Forelimb muscle (tissue), 1 donor: ENCODE results near the gene SGCB. TPM values are rescaled to one million over a fixed set of nuclear protein-coding genes. Genes with fewer than 3 reads are reported as not detected.

Source experiments
- DNase-seq: peaks from one replicate; pipeline ENCODE4 v3.0.0-alpha.2; 2013; ENCODE audit warnings: low read depth
- polyA plus RNA-seq: library from polyadenylated mRNA; unstranded; fragments of 120-200 nt; gene quantifications from one replicate; pipeline ENCODE4 v1.2.1, GENCODE V29; 2013; ENCODE audit not compliant: insufficient read length

Gene SGCB
- polyA plus RNA-seq, 1 donor: 175 TPM

GRCh38 chr4:52019936-52020657, 18.0 kb downstream of the SGCB start, which contains the start of gene LRRC66:
Gene LRRC66 (minus strand): TSS chr4:52020363. CDS start chr4:52017613, 2,750 bp downstream.
- no peak for DNase-seq

- no peak for DNase-seq
These were observed 20.3 kb downstream of the SGCB start for GRCh38 chr4:52017814-52018213.

GRCh38 chr4:52016981-52017380, 21.1 kb downstream of the SGCB start:
- no peak for DNase-seq

- no peak for DNase-seq
These were observed 22.7 kb downstream of the SGCB start for GRCh38 chr4:52015366-52015765.

GRCh38 chr4:52014903-52015302, 23.2 kb downstream of the SGCB start:
- no peak for DNase-seq

- DNase-seq: no peak
These were observed 25.4 kb downstream of the SGCB start for GRCh38 chr4:52012651-52013050.

- no peak for DNase-seq
These were observed 27.1 kb downstream of the SGCB start for GRCh38 chr4:52010986-52011385.

GRCh38 chr4:52006887-52007286, 31.2 kb downstream of the SGCB start:
- DNase-seq: no peak

- no peak for DNase-seq
These were observed 32.4 kb downstream of the SGCB start for GRCh38 chr4:52005604-52006273.

- no peak for DNase-seq
These were observed 33.7 kb downstream of the SGCB start for GRCh38 chr4:52004414-52004813.

- no peak for DNase-seq
These were observed 36.5 kb downstream of the SGCB start for GRCh38 chr4:52001616-52002015.

GRCh38 chr4:51999250-51999649, 38.8 kb downstream of the SGCB start:
- no peak for DNase-seq

GRCh38 chr4:51998837-51999236, 39.3 kb downstream of the SGCB start:
- no peak for DNase-seq

GRCh38 chr4:51997647-51998046, 40.5 kb downstream of the SGCB start:
- no peak for DNase-seq

GRCh38 chr4:51995647-51996220, 42.4 kb downstream of the SGCB start:
- DNase-seq: no peak

Other genes with a start within 250 kb of the SGCB start
- gene DCUN1D4, start 195.1 kb downstream of the SGCB start, polyA plus RNA-seq: 27.3 TPM
- gene LRRC66, start 17.9 kb downstream of the SGCB start, polyA plus RNA-seq: 2.3 TPM
- gene SPATA18, start 13.0 kb upstream of the SGCB start, polyA plus RNA-seq: 1.9 TPM